ENCODE results near the gene PCLO. TPM values are rescaled to one million over a fixed set of nuclear protein-coding genes. Genes with fewer than 3 reads are reported as not detected.

PCLO gene
- polyA plus RNA-seq, 2 of the 4 experiments (the other 2 are of a cell fraction) = 0.41 to 1.1 TPM

DNA sequence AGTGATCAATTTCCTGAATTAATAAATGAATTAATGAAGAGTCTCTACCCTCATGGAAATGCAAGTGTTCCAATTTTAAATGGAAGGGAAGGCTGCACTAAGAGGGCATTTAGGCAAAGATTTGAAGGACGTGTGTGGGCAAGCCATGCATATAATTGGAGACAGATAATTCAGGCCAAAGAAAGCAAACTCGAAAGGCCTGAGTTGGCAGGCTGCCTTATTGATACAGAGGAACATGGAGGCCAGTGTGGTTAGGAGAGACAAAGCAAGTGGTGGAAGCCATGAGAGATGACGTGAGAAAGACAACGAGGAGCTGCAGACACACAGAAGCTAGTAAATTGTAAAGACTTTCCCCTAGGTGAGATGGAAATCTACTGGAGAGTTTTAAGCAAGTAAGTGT, 15.4 kb upstream of the PCLO start (continued):
- TF ChIP-seq, protein P1, sequence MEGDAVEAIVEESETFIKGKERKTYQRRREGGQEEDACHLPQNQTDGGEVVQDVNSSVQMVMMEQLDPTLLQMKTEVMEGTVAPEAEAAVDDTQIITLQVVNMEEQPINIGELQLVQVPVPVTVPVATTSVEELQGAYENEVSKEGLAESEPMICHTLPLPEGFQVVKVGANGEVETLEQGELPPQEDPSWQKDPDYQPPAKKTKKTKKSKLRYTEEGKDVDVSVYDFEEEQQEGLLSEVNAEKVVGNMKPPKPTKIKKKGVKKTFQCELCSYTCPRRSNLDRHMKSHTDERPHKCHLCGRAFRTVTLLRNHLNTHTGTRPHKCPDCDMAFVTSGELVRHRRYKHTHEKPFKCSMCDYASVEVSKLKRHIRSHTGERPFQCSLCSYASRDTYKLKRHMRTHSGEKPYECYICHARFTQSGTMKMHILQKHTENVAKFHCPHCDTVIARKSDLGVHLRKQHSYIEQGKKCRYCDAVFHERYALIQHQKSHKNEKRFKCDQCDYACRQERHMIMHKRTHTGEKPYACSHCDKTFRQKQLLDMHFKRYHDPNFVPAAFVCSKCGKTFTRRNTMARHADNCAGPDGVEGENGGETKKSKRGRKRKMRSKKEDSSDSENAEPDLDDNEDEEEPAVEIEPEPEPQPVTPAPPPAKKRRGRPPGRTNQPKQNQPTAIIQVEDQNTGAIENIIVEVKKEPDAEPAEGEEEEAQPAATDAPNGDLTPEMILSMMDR (IDR thresholded peaks at IDR 0.05) = no peak
- TF ChIP-seq ESRRA (IDR thresholded peaks at IDR 0.05; ENCODE audit: borderline replicate concordance, low read length) (no peak), CBX2 (IDR thresholded peaks at IDR 0.05; ENCODE audit: borderline replicate concordance, low read depth) (no peak), POLR2AphosphoS2 (conservative IDR thresholded peaks at IDR 0.05; ENCODE audit: low read length) (no peak)

DNA sequence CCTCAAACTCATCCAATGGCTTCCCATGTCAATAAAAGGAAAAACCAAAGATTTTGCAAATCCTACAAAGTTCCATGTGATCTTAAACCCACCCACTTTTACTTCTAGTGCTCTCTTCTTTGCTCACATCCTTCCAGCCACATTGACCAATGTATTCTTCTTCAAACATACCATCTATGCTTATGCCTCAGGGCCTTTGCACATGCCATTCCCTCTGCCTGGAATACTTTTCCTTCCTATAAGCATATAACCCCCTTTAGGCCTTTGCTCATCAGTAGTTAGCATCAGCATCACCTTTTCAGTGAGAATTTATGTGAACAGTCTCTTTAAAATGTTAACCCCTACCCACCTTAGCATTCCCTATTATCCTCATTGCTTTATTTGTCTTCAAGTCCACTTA, 11.0 kb upstream of the PCLO start:
- Histone ChIP-seq H3K4me2 (no peak overlapping the region), H3K9me3 (no peaks in the 10 kb centered on the region), H3K4me3 (no peak overlapping the region), H3K4me1 (no peaks in the 10 kb centered on the region), H3K27ac (no peak overlapping the region)
- DNase-seq (ENCODE audit: low read depth in 1 of 2, low spot score in 1 of 2) (no peak), ATAC-seq (no peak), FAIRE-seq (no peak)
- ChIA-PET CTCF (no interaction called here), POLR2A (no interaction called here)
- no peak for TF ChIP-seq CEBPB (IDR thresholded peaks at IDR 0.05)
- no peak for TF ChIP-seq FOSL2 (IDR thresholded peaks at IDR 0.05)
- TF ChIP-seq FOSL2 (CRISPR knock-in tag; IDR thresholded peaks at IDR 0.05) = no peak
- TF ChIP-seq, protein P2, sequence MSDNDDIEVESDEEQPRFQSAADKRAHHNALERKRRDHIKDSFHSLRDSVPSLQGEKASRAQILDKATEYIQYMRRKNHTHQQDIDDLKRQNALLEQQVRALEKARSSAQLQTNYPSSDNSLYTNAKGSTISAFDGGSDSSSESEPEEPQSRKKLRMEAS (IDR thresholded peaks at IDR 0.05) = no peak
- TF ChIP-seq PHF8 (IDR thresholded peaks at IDR 0.05; ENCODE audit: borderline replicate concordance, low read depth) = no peak
- TF ChIP-seq ESRRA (IDR thresholded peaks at IDR 0.05; ENCODE audit: borderline replicate concordance, low read length) = no peak
- no peak for TF ChIP-seq HOXB13 (CRISPR knock-in tag; IDR thresholded peaks at IDR 0.05; ENCODE audit: low read depth)
- TF ChIP-seq POLR2AphosphoS2 (conservative IDR thresholded peaks at IDR 0.05; ENCODE audit: low read length) = no peak
- TF ChIP-seq, protein P3, sequence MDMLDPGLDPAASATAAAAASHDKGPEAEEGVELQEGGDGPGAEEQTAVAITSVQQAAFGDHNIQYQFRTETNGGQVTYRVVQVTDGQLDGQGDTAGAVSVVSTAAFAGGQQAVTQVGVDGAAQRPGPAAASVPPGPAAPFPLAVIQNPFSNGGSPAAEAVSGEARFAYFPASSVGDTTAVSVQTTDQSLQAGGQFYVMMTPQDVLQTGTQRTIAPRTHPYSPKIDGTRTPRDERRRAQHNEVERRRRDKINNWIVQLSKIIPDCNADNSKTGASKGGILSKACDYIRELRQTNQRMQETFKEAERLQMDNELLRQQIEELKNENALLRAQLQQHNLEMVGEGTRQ (IDR thresholded peaks at IDR 0.05) = no peak
- TF ChIP-seq CBX8 (IDR thresholded peaks at IDR 0.05) = no peak
- TF ChIP-seq NR3C1 (IDR thresholded peaks at IDR 0.05) = no peak
- no peak for TF ChIP-seq EHMT2 (IDR thresholded peaks at IDR 0.05; ENCODE audit: low read depth)
- TF ChIP-seq, protein P4, sequence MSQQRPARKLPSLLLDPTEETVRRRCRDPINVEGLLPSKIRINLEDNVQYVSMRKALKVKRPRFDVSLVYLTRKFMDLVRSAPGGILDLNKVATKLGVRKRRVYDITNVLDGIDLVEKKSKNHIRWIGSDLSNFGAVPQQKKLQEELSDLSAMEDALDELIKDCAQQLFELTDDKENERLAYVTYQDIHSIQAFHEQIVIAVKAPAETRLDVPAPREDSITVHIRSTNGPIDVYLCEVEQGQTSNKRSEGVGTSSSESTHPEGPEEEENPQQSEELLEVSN (IDR thresholded peaks at IDR 0.05; ENCODE audit: borderline replicate concordance, low read depth) = no peak

DNA sequence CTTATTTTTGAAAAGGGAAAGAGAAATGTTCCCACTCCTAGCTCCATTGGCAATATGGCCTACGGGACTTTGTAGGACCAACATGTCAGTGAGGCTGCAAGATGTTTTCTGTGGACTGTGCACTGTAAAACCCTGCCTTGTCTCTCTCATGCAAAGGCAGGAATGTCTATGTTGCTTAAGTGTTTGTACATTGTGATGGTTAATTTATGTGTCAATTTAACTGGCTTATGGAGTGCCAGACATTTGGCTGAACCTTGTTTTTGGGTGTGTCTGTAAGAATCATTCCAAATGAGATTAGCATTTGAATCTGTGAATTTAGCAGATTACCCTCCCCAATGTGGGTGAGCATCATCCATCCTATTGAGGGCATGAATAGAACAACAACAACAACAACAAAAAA, 4.1 kb upstream of the PCLO start:
- no peak overlapping the region for H3K4me2 ChIP-seq
- no peak overlapping the region for H3K27ac ChIP-seq
- ATAC-seq (no peak), FAIRE-seq (no peak), DNase-seq (ENCODE audit: low read depth in 1 of 2, low spot score in 1 of 2) (no peak)
- WGBS (ENCODE audit: missing lambda C conversion rate) = 3% methylated on average over 1 of the region's 1 CpG
- H3K4me3 ChIP-seq = no peak overlapping the region
- CTCF ChIA-PET = no interaction called here
- TF ChIP-seq, protein P5, sequence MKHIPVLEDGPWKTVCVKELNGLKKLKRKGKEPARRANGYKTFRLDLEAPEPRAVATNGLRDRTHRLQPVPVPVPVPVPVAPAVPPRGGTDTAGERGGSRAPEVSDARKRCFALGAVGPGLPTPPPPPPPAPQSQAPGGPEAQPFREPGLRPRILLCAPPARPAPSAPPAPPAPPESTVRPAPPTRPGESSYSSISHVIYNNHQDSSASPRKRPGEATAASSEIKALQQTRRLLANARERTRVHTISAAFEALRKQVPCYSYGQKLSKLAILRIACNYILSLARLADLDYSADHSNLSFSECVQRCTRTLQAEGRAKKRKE (CRISPR knock-in tag; IDR thresholded peaks at IDR 0.05; ENCODE audit: low read depth) = no peak
- no peak for TF ChIP-seq FOXS1 (CRISPR knock-in tag; IDR thresholded peaks at IDR 0.05)
- TF ChIP-seq RARB (CRISPR knock-in tag; IDR thresholded peaks at IDR 0.05) = no peak
- TF ChIP-seq ZC3H11A (IDR thresholded peaks at IDR 0.05) = no peak
- TF ChIP-seq RAD21 (conservative IDR thresholded peaks at IDR 0.05 in 1 of 2, IDR thresholded peaks at IDR 0.05 in 1 of 2) = no peak
- no peak for TF ChIP-seq HEYL (CRISPR knock-in tag; IDR thresholded peaks at IDR 0.05)
- TF ChIP-seq NPAS2 (CRISPR knock-in tag; IDR thresholded peaks at IDR 0.05; ENCODE audit: borderline replicate concordance) = no peak
- TF ChIP-seq ZSCAN20 (CRISPR knock-in tag; IDR thresholded peaks at IDR 0.05) = no peak
- TF ChIP-seq HDAC2 (IDR thresholded peaks at IDR 0.05) = no peak
- TF ChIP-seq RFX5 (IDR thresholded peaks at IDR 0.05) = no peak
- TF ChIP-seq EP300 (IDR thresholded peaks at IDR 0.05) = no peak
- no peak for TF ChIP-seq CHD4 (IDR thresholded peaks at IDR 0.05; ENCODE audit: borderline replicate concordance)
- no peak for TF ChIP-seq CBX2 (IDR thresholded peaks at IDR 0.05; ENCODE audit: borderline replicate concordance, low read depth)
- no peak for TF ChIP-seq TP53 (CRISPR knock-in tag; IDR thresholded peaks at IDR 0.05)
- TF ChIP-seq RCOR1 (IDR thresholded peaks at IDR 0.05; ENCODE audit: low read depth, low read length) = no peak
- TF ChIP-seq, protein P6, sequence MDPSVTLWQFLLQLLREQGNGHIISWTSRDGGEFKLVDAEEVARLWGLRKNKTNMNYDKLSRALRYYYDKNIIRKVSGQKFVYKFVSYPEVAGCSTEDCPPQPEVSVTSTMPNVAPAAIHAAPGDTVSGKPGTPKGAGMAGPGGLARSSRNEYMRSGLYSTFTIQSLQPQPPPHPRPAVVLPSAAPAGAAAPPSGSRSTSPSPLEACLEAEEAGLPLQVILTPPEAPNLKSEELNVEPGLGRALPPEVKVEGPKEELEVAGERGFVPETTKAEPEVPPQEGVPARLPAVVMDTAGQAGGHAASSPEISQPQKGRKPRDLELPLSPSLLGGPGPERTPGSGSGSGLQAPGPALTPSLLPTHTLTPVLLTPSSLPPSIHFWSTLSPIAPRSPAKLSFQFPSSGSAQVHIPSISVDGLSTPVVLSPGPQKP (IDR thresholded peaks at IDR 0.05; ENCODE audit: low read depth, low read length) = no peak
- no peak for TF ChIP-seq JUN (IDR thresholded peaks at IDR 0.05)
- peaks cover 5% of the 10 kb centered on the region; the same call in 1 of the 3 replicates for H3K4me1 ChIP-seq
- POLR2A ChIA-PET = no interaction called here
- H3K9me3 ChIP-seq = no peaks in the 10 kb centered on the region

Measured in A549 (cell line).